Uterus (tissue), 4 donors: ENCODE results near the gene ZNF780B. TPM values are rescaled to one million over a fixed set of nuclear protein-coding genes. Genes with fewer than 3 reads are reported as not detected.
A peak's percentile ranks its signal among the peaks of the same experiment; 100 is the strongest.

Source experiments
- DNase-seq, 2 donors: peaks; one replicate each; pipeline ENCODE4 v3.0.0-alpha.2; 2019 to 2020
- H3K27ac ChIP-seq, 2 donors: fragments of 200-600 bp; sonication (generic); 1 replicate in 1 of 2; 2 replicates in 1 of 2; pipeline ENCODE4 v1.5.1; 2016 to 2018
- H3K27me3 ChIP-seq, 2 donors: fragments of 200-600 bp; sonication (generic); one replicate each; pipeline ENCODE4 v1.5.1; 2018 to 2019; ENCODE audit warnings: control low read depth in 1 of 2
- H3K36me3 ChIP-seq, 2 donors: fragments of 200-600 bp; sonication (generic); one replicate each; pipeline ENCODE4 v1.5.1; 2019; ENCODE audit warnings: control low read depth in 1 of 2
- H3K4me1 ChIP-seq, 2 donors: fragments of 200-600 bp; sonication (generic); one replicate each; pipeline ENCODE4 v1.5.1; 2018 to 2019; ENCODE audit warnings: control low read depth in 1 of 2
- H3K4me3 ChIP-seq, 2 donors: fragments of 200-600 bp; sonication (generic); 1 replicate in 1 of 2; 2 replicates in 1 of 2; pipeline ENCODE4 v1.5.1; 2018 to 2019; ENCODE audit warnings: mild to moderate bottlenecking in 1 of 2
- H3K9me3 ChIP-seq, 2 donors: fragments of 200-600 bp; sonication (generic); one replicate each; pipeline ENCODE4 v1.5.1; 2019; ENCODE audit warnings: control low read depth in 1 of 2
- CTCF ChIP-seq, 4 experiments: fragments of 200-600 bp in 2 of 4; fragments of 450-650 bp in 2 of 4; sonication (generic) in 2 of 4; IDR thresholded peaks; one replicate each; pipeline ENCODE4 v1.5.1; 2016 to 2019; ENCODE audit warnings: antibody characterized with exemption in 4 of 4, mild to moderate bottlenecking in 2 of 4, moderate library complexity in 1 of 4
- POLR2A ChIP-seq, 2 donors: fragments of 450-650 bp; IDR thresholded peaks; one replicate each; pipeline ENCODE4 v1.6.1; 2016; ENCODE audit warnings: antibody characterized with exemption in 2 of 2, mild to moderate bottlenecking in 1 of 2, moderate library complexity in 1 of 2
- intact Hi-C: fragments of 100-400 bp; cut with DNase I; formaldehyde crosslinking; loops from one replicate; pipeline ENCODE4 v1.15.1; 2023; ENCODE audit warnings: low total_unique reads
- total RNA-seq, 4 donors: library from RNA; depleted of rRNA in 3 of 4; stranded (reverse); fragments of >200 nt in 3 of 4; gene quantifications; one replicate each; pipeline versions ENCODE4 v1.1.0 to v1.2.4, GENCODE V29; 2014 to 2023
- donor health status: DM: yes; HTN: yes; CAD: no.

Gene ZNF780B
- 10 to 100 TPM in 2 of 4 donors, 1 to 10 TPM in 2; 8.2 to 48.3 (median 18.2) TPM for total RNA-seq

DNA sequence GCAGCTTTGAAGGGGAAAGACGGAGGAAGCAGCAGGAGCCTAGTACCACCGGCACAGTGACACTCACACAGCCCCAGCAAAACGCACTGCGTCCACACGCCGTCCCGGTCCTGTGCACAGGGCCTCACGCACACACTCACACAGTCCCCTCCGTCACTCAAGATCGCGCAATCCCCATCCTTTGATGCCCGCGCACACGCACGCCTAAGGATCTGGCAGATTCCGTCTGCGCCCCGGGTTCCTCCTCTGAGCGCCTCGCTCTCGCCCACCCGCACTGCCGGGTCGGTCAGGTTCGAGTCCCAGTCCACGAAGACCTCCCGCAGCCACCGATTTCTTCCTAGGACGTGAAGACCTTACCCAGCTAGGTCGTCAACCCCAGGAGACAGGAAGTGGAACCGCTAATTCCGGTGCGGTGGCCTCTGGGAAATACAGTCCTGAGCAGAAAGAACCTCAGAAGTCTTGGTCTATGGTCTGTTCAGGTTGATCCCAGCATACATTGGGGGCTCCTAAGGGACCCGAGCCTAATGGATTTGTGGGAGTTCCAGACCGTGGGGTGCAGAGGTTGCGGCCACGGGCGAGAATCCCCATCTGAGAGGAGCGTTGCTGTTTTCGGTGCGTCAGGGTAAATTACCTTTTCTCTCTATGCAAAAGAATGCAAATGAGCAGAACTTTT is at the start of gene ZNF780B:
TSS of gene ZNF780B (minus strand) at position 400 of the 673 bp plus-strand sequence. CDS start 5,899 bp downstream, outside the sequence.
- H3K9me3 ChIP-seq: peaks cover 0 to 16% of the 10 kb centered on the region in 2 donors
- H3K36me3 ChIP-seq: no peaks in the 10 kb centered on the region
- TF ChIP-seq POLR2A (IDR thresholded peaks at IDR 0.05) (no peak), CTCF (IDR thresholded peaks at IDR 0.05) (no peak)
- peak within 1 kb of the TSS; percentile 52 to 64 for H3K27ac ChIP-seq
- intact Hi-C loops: no loop called here
- peak within 1 kb of the TSS; percentile 67 to 69 for H3K4me3 ChIP-seq
- peak; percentile 23 to 24 for DNase-seq
- peaks cover 0 to 8% of the 10 kb centered on the region in 2 donors for H3K4me1 ChIP-seq
- H3K27me3 ChIP-seq: no peaks in the 10 kb centered on the region

- no peak for DNase-seq
- intact Hi-C loops: no loop called here
- TF ChIP-seq CTCF (IDR thresholded peaks at IDR 0.05): no peak
- no peak for TF ChIP-seq POLR2A (IDR thresholded peaks at IDR 0.05)
- Histone ChIP-seq H3K27ac (no peak overlapping the region), H3K9me3 (no peaks in the 10 kb centered on the region), H3K36me3 (no peaks in the 10 kb centered on the region), H3K4me3 (no peak overlapping the region), H3K27me3 (no peaks in the 10 kb centered on the region), H3K4me1 (no peaks in the 10 kb centered on the region)
Measured at GRCh38 chr19:40104754-40105153, 48.7 kb upstream of the ZNF780B start.

DNA sequence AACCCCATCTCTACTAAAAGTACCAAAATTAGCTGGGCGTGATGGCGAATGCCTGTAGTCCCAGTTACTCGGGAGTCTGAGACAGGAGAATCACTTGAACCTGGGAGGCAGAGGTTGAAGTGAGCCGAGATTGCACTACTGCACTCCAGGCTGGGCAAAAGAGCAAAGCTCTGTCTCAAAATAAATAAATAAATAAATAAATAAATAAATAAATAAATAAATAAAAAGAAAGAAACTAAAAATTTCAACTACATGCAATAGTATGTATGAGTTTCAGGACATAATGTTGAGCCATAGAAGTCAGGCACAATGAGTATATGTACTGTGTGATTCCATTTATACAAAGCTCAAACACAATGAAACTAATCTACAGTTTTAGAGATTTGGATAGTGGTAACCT is 47.6 kb upstream of the ZNF780B start:
- H3K4me3 ChIP-seq: no peak overlapping the region
- H3K9me3 ChIP-seq: no peaks in the 10 kb centered on the region
- peaks cover 0 to 2% of the 10 kb centered on the region in 2 donors for H3K27me3 ChIP-seq
- TF ChIP-seq CTCF (IDR thresholded peaks at IDR 0.05) (no peak), POLR2A (IDR thresholded peaks at IDR 0.05) (no peak)
- no peaks in the 10 kb centered on the region for H3K4me1 ChIP-seq
- intact Hi-C loops: no loop called here
- no peak overlapping the region for H3K27ac ChIP-seq
- no peak for DNase-seq
- no peaks in the 10 kb centered on the region for H3K36me3 ChIP-seq

- TF ChIP-seq POLR2A (IDR thresholded peaks at IDR 0.05): no peak
- no peak for TF ChIP-seq CTCF (IDR thresholded peaks at IDR 0.05)
- DNase-seq: no peak
- Histone ChIP-seq H3K4me3 (no peak overlapping the region), H3K9me3 (no peaks in the 10 kb centered on the region), H3K4me1 (no peaks in the 10 kb centered on the region), H3K36me3 (no peaks in the 10 kb centered on the region), H3K27me3 (peaks cover 0 to 3% of the 10 kb centered on the region in 2 donors), H3K27ac (no peak overlapping the region)
- intact Hi-C loops: no loop called here
Measured at GRCh38 chr19:40101813-40102212, 45.8 kb upstream of the ZNF780B start.

DNA sequence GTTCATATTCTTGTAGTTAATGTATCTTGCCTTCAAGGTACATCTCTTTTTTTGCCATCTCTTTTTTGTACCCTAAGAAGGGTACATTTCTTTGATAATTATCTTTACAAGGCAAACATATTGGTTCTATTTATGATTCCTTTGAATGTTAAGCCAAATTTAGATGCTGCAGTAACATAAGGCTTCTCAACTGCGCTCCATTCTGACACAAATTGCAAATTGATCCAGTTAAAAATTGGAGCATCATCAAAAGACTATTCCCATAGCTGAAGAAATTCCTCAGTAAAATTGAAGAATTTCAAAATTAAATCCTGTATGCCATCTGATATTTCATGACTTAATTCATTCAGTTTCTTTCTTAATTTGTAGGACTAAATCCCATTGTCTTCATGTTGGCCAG is 37.4 kb upstream of the ZNF780B start:
- H3K4me3 ChIP-seq: no peak overlapping the region
- no peak overlapping the region for H3K27ac ChIP-seq
- H3K27me3 ChIP-seq: no peaks in the 10 kb centered on the region
- H3K9me3 ChIP-seq: no peaks in the 10 kb centered on the region
- H3K4me1 ChIP-seq: no peaks in the 10 kb centered on the region
- DNase-seq: no peak
- no peaks in the 10 kb centered on the region for H3K36me3 ChIP-seq
- intact Hi-C loops: no loop called here
- TF ChIP-seq CTCF (IDR thresholded peaks at IDR 0.05): no peak
- no peak for TF ChIP-seq POLR2A (IDR thresholded peaks at IDR 0.05)
